Natural killer cell (primary cell): ENCODE results near the gene SMIM36. TPM values are rescaled to one million over a fixed set of nuclear protein-coding genes. Genes with fewer than 3 reads are reported as not detected.
"Not testable (repeated sequence)": the region's sequence is repeated elsewhere in the genome, so short reads cannot be mapped to it uniquely, and the experiment has no call there.

Source experiments
- ATAC-seq, 3 donors: fragments of 150-1000 bp in 2 of 3; fragments of 200-7000 bp in 1 of 3; cut with Tn5 transposase; 1 replicate in 1 of 3; 2 replicates in 2 of 3; pipeline ENCODE4 v1.10.0; 2021; ENCODE audit warnings: mild to moderate bottlenecking in 2 of 3, moderate library complexity in 2 of 3
- DNase-seq, 2 donors: peaks; one replicate each; pipeline versions ENCODE4 v3.0.0 to v3.0.0-alpha.2; 2013 to 2021; ENCODE audit warnings: mixed read lengths in 1 of 2
- H3K27ac ChIP-seq: one replicate; pipeline ENCODE4 v1.5.1; 2013; ENCODE audit warnings: mild to moderate bottlenecking, low read length
- H3K27me3 ChIP-seq: one replicate; pipeline ENCODE4 v1.6.1; 2013; ENCODE audit warnings: low read length; ENCODE audit not compliant: control insufficient read depth, insufficient read depth
- H3K36me3 ChIP-seq: one replicate; pipeline ENCODE4 v1.6.1; 2013; ENCODE audit warnings: low read length; ENCODE audit not compliant: control insufficient read depth, insufficient read depth
- H3K4me1 ChIP-seq: one replicate; pipeline ENCODE4 v1.6.1; 2013; ENCODE audit warnings: low read length; ENCODE audit not compliant: control insufficient read depth, insufficient read depth
- H3K4me3 ChIP-seq: one replicate; pipeline ENCODE4 v1.5.1; 2013; ENCODE audit warnings: low read length
- H3K9me3 ChIP-seq: one replicate; pipeline ENCODE4 v1.6.1; 2013; ENCODE audit warnings: low read length; ENCODE audit not compliant: control insufficient read depth, insufficient read depth
- H3K27ac Mint-ChIP-seq, 2 donors: one replicate each; pipeline ENCODE4 v1.8.0; 2022; ENCODE audit warnings: mild to moderate bottlenecking in 2 of 2, mixed read lengths in 2 of 2, moderate library complexity in 1 of 2
- H3K27me3 Mint-ChIP-seq, 2 donors: one replicate each; pipeline ENCODE4 v1.8.0; 2022; ENCODE audit warnings: low read depth in 2 of 2, mixed read lengths in 2 of 2
- H3K36me3 Mint-ChIP-seq: one replicate; pipeline ENCODE4 v1.8.0; 2022; ENCODE audit warnings: mixed read lengths
- H3K4me1 Mint-ChIP-seq, 2 donors: one replicate each; pipeline ENCODE4 v1.8.0; 2022; ENCODE audit warnings: mixed read lengths in 2 of 2
- H3K4me3 Mint-ChIP-seq: one replicate; pipeline ENCODE4 v1.8.0; 2022; ENCODE audit warnings: mild to moderate bottlenecking, moderate library complexity, mixed read lengths
- H3K9me3 Mint-ChIP-seq, 2 donors: one replicate each; pipeline ENCODE4 v1.8.0; 2022; ENCODE audit warnings: mixed read lengths in 2 of 2
- WGBS: methylation state at CpG from one replicate; pipeline ENCODE4 v1.1.7; 2013; ENCODE audit warnings: missing lambda C conversion rate; ENCODE audit not compliant: insufficient coverage; 5-methylcytosine and 5-hydroxymethylcytosine counted together
- intact Hi-C: fragments of 100-400 bp; cut with micrococcal nuclease; formaldehyde crosslinking; loops from one replicate; pipeline ENCODE4 v1.14.2; 2022
- total RNA-seq, 4 donors: library from RNA; stranded (reverse); fragments of 120-200 nt in 1 of 4; gene quantifications; one replicate each; pipeline versions ENCODE4 v1.2.3 to v1.2.4, GENCODE V29; 2013 to 2022
- TF ChIP-seq, protein P1 (sequence below): fragments of 200-600 bp; IDR thresholded peaks from one replicate; pipeline ENCODE4 v1.8.0; 2022; ENCODE audit warnings: antibody characterized with exemption

SMIM36 gene
- total RNA-seq, 3 donors from 2014 or later (not counting 1 experiment from before 2014, with no cell fraction given), result not detected

DNA sequence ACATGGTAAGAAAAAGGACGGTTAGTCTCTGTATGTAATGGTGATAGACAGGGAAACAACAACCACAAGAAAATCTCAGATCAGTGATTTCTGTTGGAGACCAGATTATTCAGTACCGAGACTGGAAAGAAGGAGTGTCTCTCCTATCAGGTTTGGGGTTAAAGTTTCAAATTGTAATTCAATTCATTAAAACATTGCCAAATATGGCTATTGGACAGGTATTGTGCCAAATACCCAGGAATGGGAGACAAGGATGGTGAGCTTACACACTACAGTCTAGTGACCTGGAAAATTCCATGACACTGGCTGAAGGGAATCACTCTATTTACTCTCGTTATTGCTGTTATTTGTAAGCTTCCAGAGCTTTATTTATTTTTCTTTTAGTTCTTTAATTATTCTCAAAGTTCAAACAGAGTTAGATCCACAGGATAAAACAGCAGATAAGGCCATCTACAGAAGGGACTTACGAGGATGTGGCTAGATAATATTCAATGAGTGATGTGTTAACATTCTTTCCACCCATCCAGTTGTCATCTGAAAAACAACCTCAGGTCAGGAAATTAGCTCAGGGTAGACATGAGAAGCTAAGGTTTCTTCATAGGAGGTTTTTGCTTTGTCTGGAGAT, 64.6 kb downstream of the SMIM36 start:
- no peak for ATAC-seq
- TF ChIP-seq, protein P1, sequence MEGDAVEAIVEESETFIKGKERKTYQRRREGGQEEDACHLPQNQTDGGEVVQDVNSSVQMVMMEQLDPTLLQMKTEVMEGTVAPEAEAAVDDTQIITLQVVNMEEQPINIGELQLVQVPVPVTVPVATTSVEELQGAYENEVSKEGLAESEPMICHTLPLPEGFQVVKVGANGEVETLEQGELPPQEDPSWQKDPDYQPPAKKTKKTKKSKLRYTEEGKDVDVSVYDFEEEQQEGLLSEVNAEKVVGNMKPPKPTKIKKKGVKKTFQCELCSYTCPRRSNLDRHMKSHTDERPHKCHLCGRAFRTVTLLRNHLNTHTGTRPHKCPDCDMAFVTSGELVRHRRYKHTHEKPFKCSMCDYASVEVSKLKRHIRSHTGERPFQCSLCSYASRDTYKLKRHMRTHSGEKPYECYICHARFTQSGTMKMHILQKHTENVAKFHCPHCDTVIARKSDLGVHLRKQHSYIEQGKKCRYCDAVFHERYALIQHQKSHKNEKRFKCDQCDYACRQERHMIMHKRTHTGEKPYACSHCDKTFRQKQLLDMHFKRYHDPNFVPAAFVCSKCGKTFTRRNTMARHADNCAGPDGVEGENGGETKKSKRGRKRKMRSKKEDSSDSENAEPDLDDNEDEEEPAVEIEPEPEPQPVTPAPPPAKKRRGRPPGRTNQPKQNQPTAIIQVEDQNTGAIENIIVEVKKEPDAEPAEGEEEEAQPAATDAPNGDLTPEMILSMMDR, result no peak
- H3K27me3 Mint-ChIP-seq, result peaks cover 0 to 5% of the 10 kb centered on the region in 2 donors
- no peak for DNase-seq
- no peak overlapping the region for H3K4me3 Mint-ChIP-seq
- Histone ChIP-seq H3K9me3 (no peaks in the 10 kb centered on the region), H3K27me3 (no peaks in the 10 kb centered on the region), H3K4me1 (no peaks in the 10 kb centered on the region), H3K4me3 (no peak overlapping the region), H3K27ac (no peak overlapping the region), H3K36me3 (no peaks in the 10 kb centered on the region)
- 93% methylated on average over 4 of the region's 4 CpGs for WGBS
- no peak overlapping the region for H3K27ac Mint-ChIP-seq
- no peaks in the 10 kb centered on the region for H3K4me1 Mint-ChIP-seq
- H3K36me3 Mint-ChIP-seq, result no peaks in the 10 kb centered on the region
- intact Hi-C loops, result no loop called here
- H3K9me3 Mint-ChIP-seq, result no peaks in the 10 kb centered on the region

DNA sequence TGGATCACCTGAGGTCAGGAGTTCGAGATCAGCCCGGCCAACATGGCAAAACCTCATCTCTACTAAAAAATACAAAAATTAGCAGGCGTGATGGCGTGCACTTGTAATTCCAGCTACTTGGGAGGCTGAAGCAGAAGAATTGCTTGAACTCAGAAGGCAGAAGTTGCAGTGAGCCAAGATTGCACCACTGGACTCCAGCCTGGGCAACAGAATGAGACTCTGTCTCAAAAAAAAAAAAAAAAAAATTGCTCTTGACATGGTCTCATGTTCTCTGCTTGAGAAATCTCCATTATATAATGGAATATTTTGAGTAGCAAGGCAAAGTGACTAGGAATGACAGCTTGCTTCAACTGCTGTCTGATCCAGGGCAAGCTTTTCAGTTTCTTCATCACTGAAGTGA, 65.2 kb downstream of the SMIM36 start:
- H3K27ac ChIP-seq, H3K27me3 ChIP-seq, H3K27me3 Mint-ChIP-seq, H3K4me3 ChIP-seq, H3K4me3 Mint-ChIP-seq, intact Hi-C loops, H3K36me3 Mint-ChIP-seq, H3K4me1 Mint-ChIP-seq, H3K4me1 ChIP-seq, DNase-seq, H3K27ac Mint-ChIP-seq, H3K9me3 ChIP-seq, H3K9me3 Mint-ChIP-seq, H3K36me3 ChIP-seq, ATAC-seq: not testable (repeated sequence)
- 96% methylated on average over 4 of the region's 4 CpGs for WGBS

DNA sequence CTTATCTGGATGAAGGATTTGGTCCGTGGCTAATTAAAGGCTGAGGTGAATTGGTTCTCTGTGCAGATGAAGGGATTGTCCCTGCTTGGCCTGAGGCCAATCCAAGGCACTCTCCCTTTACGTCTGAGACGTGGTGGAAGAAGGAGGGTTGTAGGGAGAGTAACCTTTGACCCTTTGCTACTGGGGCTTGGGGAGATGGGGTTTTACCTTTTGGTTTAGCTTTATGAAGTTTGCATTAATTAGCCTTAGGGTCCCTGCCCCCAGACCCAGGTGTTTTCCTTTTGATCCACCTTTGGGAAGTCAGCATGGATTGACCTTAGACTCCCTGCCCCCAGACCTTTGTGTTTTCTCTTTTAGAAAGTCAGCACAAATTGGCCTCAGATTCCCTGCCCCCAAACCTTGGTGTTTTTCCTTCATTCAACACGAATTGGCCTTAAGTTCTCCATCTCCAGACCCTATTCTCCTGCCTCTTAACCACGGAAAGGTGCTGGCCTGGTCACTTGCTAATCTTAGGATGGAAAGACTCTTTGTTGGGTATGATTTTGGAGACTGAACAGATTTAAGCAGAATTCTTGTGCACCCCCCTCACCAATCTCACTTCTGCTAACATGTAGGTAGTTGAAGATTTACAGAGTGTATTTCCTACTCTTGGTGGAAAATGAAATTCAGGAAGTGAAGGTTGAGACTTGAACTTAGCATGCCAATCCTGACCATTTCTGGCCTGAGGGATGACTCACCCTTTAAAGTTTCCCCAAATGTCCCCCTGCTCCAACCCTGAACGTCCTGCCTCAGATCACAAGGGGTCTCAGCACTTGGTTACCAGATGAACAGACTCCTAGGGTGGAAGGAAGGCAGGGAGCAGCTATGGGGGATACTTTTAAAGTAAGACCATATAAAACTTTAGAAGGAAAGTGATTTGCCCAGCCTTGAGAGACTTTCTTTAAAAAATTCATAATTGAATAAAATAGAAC, 66.5 kb downstream of the SMIM36 start:
- H3K9me3 ChIP-seq, result no peaks in the 10 kb centered on the region
- no peak overlapping the region for H3K27ac Mint-ChIP-seq
- ATAC-seq (no peak), DNase-seq (no peak)
- no peaks in the 10 kb centered on the region for H3K27me3 Mint-ChIP-seq
- no peaks in the 10 kb centered on the region for H3K4me1 Mint-ChIP-seq
- H3K36me3 ChIP-seq, result no peaks in the 10 kb centered on the region
- H3K27me3 ChIP-seq, result no peaks in the 10 kb centered on the region
- no peaks in the 10 kb centered on the region for H3K36me3 Mint-ChIP-seq
- intact Hi-C loops, result no loop called here
- 64% methylated on average over 5 of the region's 6 CpGs for WGBS
- H3K4me3 ChIP-seq, result no peak overlapping the region
- H3K9me3 Mint-ChIP-seq, result no peaks in the 10 kb centered on the region
- H3K4me1 ChIP-seq, result no peaks in the 10 kb centered on the region
- TF ChIP-seq, protein P1, result no peak
- H3K4me3 Mint-ChIP-seq, result no peak overlapping the region
- H3K27ac ChIP-seq, result no peak overlapping the region

DNA sequence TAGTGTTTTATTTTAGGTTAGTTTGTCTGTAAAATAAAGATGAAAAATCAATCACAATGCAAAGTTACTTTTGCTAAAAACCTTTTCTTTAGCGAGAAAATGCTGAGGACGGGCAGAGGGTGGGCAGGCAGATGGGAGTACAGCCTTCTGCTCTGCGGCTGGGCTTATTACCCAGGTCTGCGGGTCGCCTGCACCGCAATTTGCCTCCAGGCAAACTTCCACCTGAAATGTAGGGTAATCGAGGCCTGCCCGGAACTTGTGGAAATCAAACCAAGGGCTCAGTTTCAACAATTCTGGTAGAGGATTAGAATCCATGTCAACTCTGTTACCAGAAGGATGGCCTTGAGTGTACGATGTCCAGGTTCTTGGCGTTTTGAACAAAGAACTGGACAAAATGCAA, 67.3 kb downstream of the SMIM36 start:
- Mint-ChIP-seq H3K27me3 (peaks cover 2 to 4% of the 10 kb centered on the region in 2 donors), H3K27ac (no peak overlapping the region), H3K9me3 (no peaks in the 10 kb centered on the region), H3K4me1 (no peaks in the 10 kb centered on the region), H3K36me3 (no peaks in the 10 kb centered on the region), H3K4me3 (no peak overlapping the region)
- 95% methylated on average over 10 of the region's 10 CpGs for WGBS
- no peaks in the 10 kb centered on the region for H3K9me3 ChIP-seq
- no peaks in the 10 kb centered on the region for H3K36me3 ChIP-seq
- H3K27ac ChIP-seq, result no peak overlapping the region
- no peak overlapping the region for H3K4me3 ChIP-seq
- no peaks in the 10 kb centered on the region for H3K27me3 ChIP-seq
- intact Hi-C loops, result no loop called here
- TF ChIP-seq, protein P1, result no peak
- no peak for ATAC-seq
- DNase-seq, result no peak
- H3K4me1 ChIP-seq, result no peaks in the 10 kb centered on the region
